GM18526 (cell line): ENCODE measurements around the gene DNM1L.

ENCODE experiments used
- POLR2A ChIP-seq: IDR thresholded peaks from 3 replicates; pipeline ENCODE4 v1.6.1; 2011; ENCODE audit not compliant: insufficient read length; ENCODE audit errors: extremely low read depth

Gene DNM1L

DNA sequence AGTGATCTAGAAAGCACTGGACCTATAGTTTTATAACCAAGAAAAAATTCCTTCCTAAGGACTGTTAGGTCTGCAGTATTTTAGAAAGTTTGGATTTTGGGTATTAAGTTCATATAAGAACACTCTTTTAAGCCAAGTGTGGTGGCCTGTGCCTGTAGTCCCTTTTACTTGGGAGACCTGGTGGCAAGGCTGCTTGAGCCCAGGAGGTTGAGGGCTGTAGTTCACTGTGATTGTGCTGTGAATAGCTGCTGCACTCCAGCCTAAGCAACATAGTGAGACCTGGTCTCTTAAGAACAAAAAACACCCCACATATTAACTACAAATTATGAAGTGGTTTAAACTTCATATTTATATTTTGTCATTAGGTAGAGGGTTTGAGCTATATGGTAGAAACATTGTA lies 9.7 kb downstream of the DNM1L start:
- no peak for TF ChIP-seq POLR2A

DNA sequence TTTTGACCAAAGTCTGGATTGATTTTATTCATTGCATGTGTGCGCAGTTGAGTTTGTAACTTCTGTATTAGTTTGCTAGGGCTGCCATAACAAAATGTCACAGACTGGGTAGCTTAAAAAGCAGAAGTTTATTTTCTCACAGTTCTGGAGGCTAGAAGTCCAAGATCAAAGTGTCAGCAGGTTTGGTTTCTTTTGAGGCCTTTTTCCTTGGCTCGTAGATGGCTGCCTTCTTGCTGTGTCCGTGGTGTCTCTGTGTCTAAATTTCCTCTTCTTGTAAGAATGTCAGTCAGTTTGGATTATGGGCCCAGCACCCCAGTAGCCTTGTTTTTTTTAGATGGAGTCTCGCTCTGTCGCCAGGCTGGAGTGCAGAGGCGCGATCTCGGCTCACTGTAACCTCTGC lies 11.8 kb downstream of the DNM1L start:
- no peak for TF ChIP-seq POLR2A

DNA sequence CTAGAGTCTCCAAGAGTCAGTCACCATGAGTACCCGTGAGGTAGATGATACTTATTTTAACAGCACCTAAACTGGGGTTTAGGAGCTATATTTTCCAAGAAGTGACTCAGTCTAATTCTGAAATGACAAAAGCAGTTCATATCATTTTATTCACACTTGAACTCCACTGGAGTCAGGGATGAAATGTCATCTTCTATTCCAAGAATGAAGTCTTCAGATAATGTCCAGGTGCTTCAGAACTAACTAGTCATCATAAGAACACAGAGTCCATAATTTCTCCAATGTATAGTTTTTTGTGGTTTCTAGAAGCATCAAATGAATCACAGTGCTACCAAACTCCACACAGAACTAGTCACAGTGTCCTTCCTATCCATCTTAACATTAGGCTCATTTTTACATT lies 13.3 kb downstream of the DNM1L start:
- no peak for TF ChIP-seq POLR2A

DNA sequence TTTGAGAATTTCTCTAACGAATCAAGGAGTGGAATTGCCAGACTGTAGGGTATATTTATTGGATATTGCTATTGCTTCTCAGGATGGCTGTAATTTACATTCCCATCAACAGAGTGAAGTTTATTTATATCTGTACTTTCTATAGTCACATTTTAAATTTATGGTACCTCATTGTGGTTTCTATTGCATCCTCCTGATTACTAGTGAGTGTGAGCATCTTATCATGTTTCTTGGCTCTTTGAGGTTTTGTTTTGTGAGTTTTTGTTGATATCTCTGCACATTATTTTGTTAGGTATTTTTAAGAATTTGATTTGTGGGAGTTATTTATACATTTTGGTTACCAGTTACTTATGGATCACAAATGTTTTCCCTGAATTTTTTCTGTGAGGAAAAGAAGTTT lies 13.9 kb downstream of the DNM1L start:
- TF ChIP-seq POLR2A = no peak

DNA sequence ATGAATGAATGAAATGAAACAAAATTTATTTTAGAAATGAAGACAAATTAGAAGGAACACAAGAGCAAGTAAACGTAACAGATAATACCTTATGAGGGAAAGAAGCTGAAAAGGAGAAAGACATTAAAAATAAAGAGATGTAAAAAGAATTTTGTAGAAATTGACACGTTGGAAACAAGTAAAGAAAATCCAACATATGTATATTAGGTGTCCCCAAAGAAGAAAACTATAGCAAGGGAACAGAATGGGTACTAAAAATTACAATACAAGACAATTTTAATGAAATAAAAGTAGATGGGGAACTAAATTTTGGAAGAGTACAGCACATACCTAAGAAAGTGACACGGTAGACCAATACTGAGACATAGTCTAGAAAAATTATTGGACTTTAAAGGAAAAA lies 16.7 kb downstream of the DNM1L start:
- no peak for TF ChIP-seq POLR2A

GRCh38 chr12:32697445-32697844 lies 18.3 kb downstream of the DNM1L start:
- no peak for TF ChIP-seq POLR2A

DNA sequence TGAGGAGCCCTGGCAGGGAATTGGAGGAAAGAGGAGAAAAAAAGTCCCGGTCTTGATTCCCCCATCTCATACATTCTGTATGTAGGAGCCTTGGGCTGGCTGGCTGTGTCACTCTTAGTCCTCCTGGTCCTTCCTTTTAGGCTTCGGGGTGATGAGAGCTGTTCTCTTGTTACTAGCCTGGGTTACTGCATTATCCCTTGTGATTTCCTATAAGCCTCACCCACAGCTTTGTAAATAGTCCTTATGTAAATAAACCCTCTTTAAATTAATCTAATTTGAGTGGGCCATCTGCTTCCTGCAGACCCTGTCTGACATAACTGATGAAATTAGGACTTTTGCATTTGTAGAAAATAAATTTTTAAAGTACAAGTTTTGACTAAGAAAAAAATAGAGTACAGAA lies 19.2 kb downstream of the DNM1L start:
- TF ChIP-seq POLR2A = no peak

DNA sequence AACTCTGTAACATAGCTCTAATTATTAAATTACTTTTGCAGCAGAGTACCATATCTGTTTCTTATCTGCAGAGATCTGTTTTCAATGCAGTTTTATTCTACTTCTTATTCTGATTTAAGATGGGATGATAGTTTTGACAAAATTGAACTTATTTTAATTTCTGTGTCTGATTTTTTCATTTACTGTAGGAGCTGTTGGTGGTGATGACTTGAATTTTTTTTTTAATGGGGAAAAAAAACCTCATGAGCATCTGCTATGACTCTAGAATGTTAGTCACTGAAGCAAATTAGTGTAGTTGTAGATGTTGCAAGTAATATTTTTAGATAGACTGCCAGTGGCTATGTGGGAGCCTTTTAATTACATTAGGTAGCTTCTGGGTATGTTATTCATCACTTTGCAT lies 23.4 kb downstream of the DNM1L start:
- TF ChIP-seq POLR2A = no peak

DNA sequence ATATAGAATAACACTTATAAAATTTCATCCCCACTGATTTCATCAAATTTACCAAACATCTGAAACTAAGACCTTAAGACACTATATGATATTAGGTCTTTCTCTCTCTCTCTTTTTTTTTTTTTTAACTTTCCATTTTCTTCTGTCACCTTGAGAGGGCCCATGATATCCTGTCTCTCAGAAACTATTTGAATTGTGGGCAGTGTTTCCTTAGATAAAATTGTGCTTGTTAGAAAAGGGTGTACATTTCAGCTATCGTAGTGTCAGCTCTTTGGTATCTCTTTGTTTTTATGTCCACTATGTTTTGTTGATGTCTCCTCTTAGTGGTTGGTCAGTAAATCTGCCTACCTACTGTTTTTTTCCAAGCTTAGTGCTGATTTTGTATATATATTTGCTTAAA lies 23.8 kb downstream of the DNM1L start:
- no peak for TF ChIP-seq POLR2A

DNA sequence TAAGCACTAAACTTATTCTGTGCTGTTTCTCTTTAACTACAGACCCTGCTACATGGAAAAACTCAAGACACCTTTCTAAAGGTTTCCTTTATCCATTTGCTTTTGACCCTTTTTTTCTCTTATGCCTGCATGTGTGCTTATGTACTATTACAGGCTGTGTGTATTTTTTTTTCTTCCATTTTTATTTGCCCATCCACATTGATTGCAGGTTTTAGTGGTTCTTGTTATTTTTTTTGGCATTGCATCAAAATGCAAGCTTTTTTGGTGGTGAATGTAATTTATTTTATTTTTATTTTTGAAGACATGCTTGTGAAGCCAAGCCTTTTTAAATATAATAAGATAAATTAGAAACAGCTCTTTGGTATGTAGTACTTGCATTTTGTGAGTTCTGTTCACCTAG lies 26.7 kb downstream of the DNM1L start:
- no peak for TF ChIP-seq POLR2A

DNA sequence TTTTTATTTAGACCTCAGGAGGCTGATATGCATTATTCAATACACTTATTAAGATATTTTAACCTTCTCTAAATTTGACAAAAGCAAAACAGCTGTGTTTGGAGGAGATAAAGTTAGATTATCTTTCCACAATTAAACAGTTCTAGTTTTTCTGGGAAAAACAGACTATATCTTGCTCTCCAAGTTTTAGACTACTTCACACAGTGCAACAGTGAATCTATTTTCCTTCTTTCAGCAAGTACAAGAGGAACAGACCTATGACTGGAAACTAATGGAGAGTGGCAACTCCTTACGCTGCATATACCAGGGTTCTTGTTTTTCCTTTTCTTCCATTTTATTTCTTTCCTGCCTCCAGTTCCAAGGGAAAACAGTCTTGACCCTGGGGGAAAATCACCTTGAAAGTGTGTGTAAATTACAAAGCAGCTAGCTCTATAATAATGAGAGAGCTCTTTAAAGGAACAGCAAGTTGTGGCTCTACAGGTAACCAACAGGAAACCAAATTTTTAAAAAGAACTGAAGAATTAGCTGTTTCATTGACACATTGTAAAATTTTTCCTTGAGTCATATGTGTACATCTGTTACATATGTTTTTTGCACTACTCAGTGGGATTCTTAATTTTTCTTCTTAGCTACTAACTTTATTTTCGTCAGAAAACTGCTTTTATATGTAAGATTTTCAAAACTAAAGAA lies 27.4 kb downstream of the DNM1L start:
- TF ChIP-seq POLR2A = no peak

DNA sequence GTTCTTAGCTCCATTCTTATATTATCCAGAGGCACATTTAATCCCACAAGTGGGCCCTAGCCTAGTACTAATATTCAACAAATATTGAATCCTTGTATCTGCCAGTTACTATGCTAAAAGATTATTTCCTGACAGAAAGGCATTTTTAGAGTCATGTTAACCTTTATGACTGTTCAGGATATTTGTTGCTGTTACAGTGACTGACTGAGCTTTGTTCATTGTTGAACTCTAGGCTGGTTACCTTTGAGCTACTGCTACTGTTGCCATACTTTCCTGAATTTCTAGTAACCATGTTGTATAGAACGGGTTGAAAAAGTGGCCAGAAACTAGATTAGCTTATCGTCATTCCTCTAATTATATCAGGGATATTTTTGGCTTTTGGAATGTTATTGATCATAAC lies 29.8 kb downstream of the DNM1L start:
- no peak for TF ChIP-seq POLR2A

DNA sequence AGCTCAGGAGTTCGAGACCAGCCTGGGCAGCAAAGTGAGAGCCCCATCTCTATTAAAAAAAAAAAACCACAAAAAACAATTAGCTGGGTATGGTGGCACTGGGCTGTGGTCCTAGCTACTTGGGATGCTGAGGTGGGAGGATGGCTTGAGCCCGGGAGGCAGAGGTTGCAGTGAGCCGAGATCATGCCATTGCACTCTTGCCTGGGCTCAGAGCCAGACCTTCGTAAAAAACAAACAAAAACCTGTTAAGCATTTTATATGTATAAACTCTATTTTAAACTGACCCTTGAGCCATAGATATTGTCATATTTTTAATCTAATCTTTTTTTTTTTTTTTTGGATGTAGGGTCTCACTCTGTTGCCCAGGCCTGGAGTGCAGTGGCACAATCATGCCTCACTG lies 35.7 kb downstream of the DNM1L start:
- TF ChIP-seq POLR2A = no peak

DNA sequence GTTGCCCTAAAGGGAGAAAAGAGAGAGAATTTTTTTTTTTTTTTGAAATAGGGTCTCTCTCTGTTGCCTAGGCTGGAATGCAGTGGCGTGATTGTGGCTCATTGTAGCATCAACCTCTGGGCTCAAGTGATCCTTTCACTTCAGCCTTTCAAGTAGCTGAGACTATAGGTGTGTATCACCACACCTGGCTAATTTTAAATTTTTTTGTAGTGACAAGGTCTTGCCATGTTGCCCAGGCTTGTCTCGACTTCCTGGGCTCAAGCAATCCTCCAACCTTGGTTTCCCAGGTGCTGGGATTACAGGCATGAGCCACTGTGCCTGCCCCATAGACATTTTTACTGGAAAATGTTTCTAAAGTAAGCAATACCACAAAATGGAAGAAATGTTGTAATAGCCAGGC lies 39.8 kb downstream of the DNM1L start:
- no peak for TF ChIP-seq POLR2A

- no peak for TF ChIP-seq POLR2A
These were observed 47.2 kb downstream of the DNM1L start for GRCh38 chr12:32726286-32726685.

DNA sequence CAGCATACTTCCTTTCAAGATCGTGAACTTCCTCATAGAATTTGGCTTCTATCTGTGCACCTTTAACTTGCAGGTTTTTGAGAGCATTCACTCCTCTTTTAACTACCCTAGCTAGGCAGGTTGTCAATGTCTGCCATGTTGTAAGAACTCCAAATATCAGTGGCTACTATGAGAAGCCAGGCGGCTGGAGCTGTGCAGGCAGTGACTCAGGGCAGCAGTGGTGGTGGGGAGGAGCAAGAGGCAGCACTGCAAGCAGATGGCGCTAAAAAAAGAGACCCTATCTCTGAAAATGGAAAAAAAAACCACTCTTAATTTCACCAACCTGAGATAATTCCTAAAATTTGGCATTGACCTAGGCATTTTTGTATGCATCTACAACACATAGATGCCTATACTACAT lies 48.1 kb downstream of the DNM1L start:
- TF ChIP-seq POLR2A = no peak

DNA sequence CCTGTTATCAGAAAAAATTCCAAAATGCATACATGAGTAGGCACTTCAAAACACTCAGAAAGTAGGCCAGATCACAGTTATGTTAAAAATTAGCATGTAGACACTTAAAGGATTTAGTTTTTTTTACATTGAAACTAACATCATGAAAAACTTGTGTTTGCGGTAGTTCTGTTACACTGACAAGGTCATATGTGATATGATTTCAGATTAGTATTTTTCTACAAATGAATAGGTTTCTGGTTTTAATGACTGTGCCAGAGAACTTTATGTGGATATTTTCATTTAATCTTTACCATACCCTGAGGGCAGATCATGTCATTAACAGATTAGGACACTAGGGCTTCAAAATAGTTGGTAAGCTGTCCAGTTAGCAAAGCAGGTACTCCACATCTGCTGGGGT lies 55.9 kb downstream of the DNM1L start:
- TF ChIP-seq POLR2A = no peak

- TF ChIP-seq POLR2A = no peak
These were observed 57.3 kb downstream of the DNM1L start for GRCh38 chr12:32736445-32736844.

- TF ChIP-seq POLR2A = no peak
These were observed 58.6 kb downstream of the DNM1L start for GRCh38 chr12:32737715-32738114.
